WTC11 (cell line): ENCODE results near the gene LRRC23.

ENCODE experiments used
- TF ChIP-seq, protein P1 (sequence below): fragments of 200-600 bp; IDR thresholded peaks from 2 replicates; pipeline ENCODE4 v1.8.0; 2022; ENCODE audit warnings: antibody characterized with exemption
- TF ChIP-seq, protein P2 (sequence below): sonication (generic); formaldehyde crosslinking; IDR thresholded peaks from 2 replicates; pipeline ENCODE4 v1.8.1; 2022; ENCODE audit warnings: low read depth, missing genetic modification reagents, borderline replicate concordance

GRCh38 chr12:6871052-6871957 is 33.3 kb upstream of the LRRC23 start:
- TF ChIP-seq, protein P1, sequence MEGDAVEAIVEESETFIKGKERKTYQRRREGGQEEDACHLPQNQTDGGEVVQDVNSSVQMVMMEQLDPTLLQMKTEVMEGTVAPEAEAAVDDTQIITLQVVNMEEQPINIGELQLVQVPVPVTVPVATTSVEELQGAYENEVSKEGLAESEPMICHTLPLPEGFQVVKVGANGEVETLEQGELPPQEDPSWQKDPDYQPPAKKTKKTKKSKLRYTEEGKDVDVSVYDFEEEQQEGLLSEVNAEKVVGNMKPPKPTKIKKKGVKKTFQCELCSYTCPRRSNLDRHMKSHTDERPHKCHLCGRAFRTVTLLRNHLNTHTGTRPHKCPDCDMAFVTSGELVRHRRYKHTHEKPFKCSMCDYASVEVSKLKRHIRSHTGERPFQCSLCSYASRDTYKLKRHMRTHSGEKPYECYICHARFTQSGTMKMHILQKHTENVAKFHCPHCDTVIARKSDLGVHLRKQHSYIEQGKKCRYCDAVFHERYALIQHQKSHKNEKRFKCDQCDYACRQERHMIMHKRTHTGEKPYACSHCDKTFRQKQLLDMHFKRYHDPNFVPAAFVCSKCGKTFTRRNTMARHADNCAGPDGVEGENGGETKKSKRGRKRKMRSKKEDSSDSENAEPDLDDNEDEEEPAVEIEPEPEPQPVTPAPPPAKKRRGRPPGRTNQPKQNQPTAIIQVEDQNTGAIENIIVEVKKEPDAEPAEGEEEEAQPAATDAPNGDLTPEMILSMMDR = no peak
- TF ChIP-seq, protein P2, sequence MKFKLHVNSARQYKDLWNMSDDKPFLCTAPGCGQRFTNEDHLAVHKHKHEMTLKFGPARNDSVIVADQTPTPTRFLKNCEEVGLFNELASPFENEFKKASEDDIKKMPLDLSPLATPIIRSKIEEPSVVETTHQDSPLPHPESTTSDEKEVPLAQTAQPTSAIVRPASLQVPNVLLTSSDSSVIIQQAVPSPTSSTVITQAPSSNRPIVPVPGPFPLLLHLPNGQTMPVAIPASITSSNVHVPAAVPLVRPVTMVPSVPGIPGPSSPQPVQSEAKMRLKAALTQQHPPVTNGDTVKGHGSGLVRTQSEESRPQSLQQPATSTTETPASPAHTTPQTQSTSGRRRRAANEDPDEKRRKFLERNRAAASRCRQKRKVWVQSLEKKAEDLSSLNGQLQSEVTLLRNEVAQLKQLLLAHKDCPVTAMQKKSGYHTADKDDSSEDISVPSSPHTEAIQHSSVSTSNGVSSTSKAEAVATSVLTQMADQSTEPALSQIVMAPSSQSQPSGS = no peak
